HPDE6-E6E7 (cell line): ENCODE results near the gene INPP4B.
"Not testable (repeated sequence)": the region's sequence is repeated elsewhere in the genome, so short reads cannot be mapped to it uniquely, and the experiment has no call there.

Experiments
- DNase-seq: peaks from one replicate; pipeline ENCODE4 v3.0.0; 2011; ENCODE audit warnings: missing footprints; ENCODE audit errors: extremely low spot score

Gene INPP4B

GRCh38 chr4:142091085-142091513, 755.0 kb downstream of the INPP4B start:
- DNase-seq, result peak; percentile 9

- DNase-seq, result no peak
These were observed 757.2 kb downstream of the INPP4B start for GRCh38 chr4:142088906-142089305.

- DNase-seq, result no peak
These were observed 760.4 kb downstream of the INPP4B start for GRCh38 chr4:142085513-142086292.

- no peak for DNase-seq
These were observed 762.8 kb downstream of the INPP4B start for GRCh38 chr4:142083264-142083663.

- DNase-seq, result no peak
These were observed 765.1 kb downstream of the INPP4B start for GRCh38 chr4:142081025-142081424.

GRCh38 chr4:142079959-142080358, 766.1 kb downstream of the INPP4B start:
- DNase-seq, result no peak

GRCh38 chr4:142077048-142077447, 769.1 kb downstream of the INPP4B start:
- DNase-seq, result no peak

- DNase-seq, result not testable (repeated sequence)
These were observed 777.8 kb downstream of the INPP4B start for GRCh38 chr4:142068304-142068703.

GRCh38 chr4:142066562-142066961, 779.5 kb downstream of the INPP4B start:
- not testable (repeated sequence) for DNase-seq

GRCh38 chr4:142065086-142065647, 780.9 kb downstream of the INPP4B start:
- no peak for DNase-seq

GRCh38 chr4:142064181-142064580, 781.9 kb downstream of the INPP4B start:
- DNase-seq, result no peak

- no peak for DNase-seq
These were observed 800.1 kb downstream of the INPP4B start for GRCh38 chr4:142045996-142046395.

- no peak for DNase-seq
These were observed 801.8 kb downstream of the INPP4B start for GRCh38 chr4:142044271-142044670.

- DNase-seq, result no peak
These were observed 802.6 kb downstream of the INPP4B start for GRCh38 chr4:142043509-142043908.

- DNase-seq, result no peak
These were observed 804.3 kb downstream of the INPP4B start for GRCh38 chr4:142041788-142042187.

- no peak for DNase-seq
These were observed 806.1 kb downstream of the INPP4B start for GRCh38 chr4:142040043-142040442.

GRCh38 chr4:142036795-142037583, 809.1 kb downstream of the INPP4B start:
- peak; percentile 12 for DNase-seq

GRCh38 chr4:142035566-142035965, 810.5 kb downstream of the INPP4B start:
- DNase-seq, result no peak

- DNase-seq, result no peak
These were observed 812.0 kb downstream of the INPP4B start for GRCh38 chr4:142034101-142034500.

- DNase-seq, result no peak
These were observed 816.1 kb downstream of the INPP4B start for GRCh38 chr4:142030010-142030409.

GRCh38 chr4:142021761-142022160, 824.3 kb downstream of the INPP4B start:
- DNase-seq, result no peak

- no peak for DNase-seq
These were observed 824.9 kb downstream of the INPP4B start for GRCh38 chr4:142021181-142021580.

- DNase-seq, result no peak
These were observed 830.1 kb downstream of the INPP4B start for GRCh38 chr4:142016031-142016430.
